ENCODE results near the gene AMIGO2. TPM values are rescaled to one million over a fixed set of nuclear protein-coding genes. Genes with fewer than 3 reads are reported as not detected.
"Not testable (repeated sequence)": the region's sequence is repeated elsewhere in the genome, so short reads cannot be mapped to it uniquely, and the experiment has no call there.

Gene AMIGO2
- total RNA-seq, result 1.3 TPM

DNA sequence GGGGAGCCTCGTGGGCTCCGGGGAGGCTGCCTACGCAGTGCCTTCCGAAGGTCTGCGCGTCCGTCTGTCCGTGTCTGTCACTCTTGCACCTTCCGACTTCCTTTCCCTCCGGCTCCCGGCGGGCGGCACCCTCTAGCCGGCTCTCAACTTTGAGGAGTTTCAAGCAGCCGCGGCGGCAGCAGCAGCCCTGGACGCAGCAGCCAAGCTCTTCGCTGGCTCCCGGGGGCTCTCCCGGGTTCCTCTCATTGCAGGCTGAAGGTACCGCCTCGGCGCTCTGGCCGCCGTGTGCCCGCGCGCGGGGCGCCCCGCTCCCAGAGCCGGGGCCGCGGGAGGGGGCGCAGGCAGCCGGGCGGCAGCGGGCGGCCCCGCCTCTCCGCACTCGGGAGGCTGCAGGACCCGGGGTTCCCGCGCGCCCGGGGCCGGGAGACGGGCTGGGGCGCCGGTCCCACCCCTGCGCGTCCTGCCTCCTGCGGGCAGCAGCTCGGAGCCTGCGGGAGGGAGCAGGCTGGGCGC is at the start of gene AMIGO2, which contains the start of gene PCED1B:
AMIGO2 (minus strand) TSS at position 492 of the 513 bp plus-strand sequence. CDS start 957 bp downstream, outside the sequence.
PCED1B (plus strand) TSS at position 154 of the 513 bp plus-strand sequence. CDS start 155,443 bp downstream, outside the sequence.
- DNase-seq (ENCODE audit: low read depth in 2 of 3, low spot score in 2 of 3), result peak; percentile 30 to 53 (median 50)

DNA sequence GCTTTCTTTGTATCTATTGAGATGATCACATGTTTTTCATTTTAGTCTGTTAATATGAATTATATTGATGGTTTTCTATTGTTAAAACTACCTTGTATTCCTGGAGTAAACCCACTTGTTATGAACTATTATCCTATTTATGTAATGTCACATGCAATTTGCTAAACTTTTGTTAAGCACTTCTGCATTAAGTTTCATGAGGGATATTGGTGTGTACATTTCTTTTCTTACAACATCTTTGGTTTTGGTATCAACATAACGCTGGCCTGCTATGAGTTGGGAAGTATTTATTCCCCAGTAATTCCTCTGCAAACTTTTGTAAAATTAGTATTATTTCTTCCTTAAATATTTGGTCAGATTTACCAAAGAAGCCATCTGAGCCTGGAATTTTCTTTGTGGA is 46.5 kb upstream of the AMIGO2 start:
- no peak for DNase-seq (ENCODE audit: low read depth in 2 of 3, low spot score in 2 of 3)

GRCh38 chr12:47124451-47124850 is 44.7 kb upstream of the AMIGO2 start:
- DNase-seq (ENCODE audit: low read depth in 2 of 3, low spot score in 2 of 3), result no peak

DNA sequence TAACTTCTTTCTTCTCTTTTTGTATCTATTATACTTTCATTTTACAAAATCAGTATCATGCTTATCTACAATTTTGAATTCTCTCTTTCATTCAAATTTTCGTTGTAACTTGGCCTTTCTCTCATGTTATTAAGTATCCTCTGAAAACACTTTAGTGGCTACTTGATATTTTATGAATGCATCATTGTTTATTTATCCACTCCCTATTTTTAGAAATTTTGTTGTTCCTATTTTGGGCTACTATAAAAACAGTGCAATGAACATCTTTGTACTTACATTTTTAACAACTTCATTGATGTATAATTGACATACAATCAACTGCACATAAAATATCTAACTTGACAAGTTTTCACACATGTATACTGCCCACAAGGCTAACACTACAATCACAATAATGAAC is 44.0 kb upstream of the AMIGO2 start:
- no peak for DNase-seq (ENCODE audit: low read depth in 2 of 3, low spot score in 2 of 3)

GRCh38 chr12:47122602-47123001 is 42.8 kb upstream of the AMIGO2 start:
- no peak for DNase-seq (ENCODE audit: low read depth in 2 of 3, low spot score in 2 of 3)

- no peak for DNase-seq (ENCODE audit: low read depth in 2 of 3, low spot score in 2 of 3)
Measured at GRCh38 chr12:47121146-47121545, 41.4 kb upstream of the AMIGO2 start.

DNA sequence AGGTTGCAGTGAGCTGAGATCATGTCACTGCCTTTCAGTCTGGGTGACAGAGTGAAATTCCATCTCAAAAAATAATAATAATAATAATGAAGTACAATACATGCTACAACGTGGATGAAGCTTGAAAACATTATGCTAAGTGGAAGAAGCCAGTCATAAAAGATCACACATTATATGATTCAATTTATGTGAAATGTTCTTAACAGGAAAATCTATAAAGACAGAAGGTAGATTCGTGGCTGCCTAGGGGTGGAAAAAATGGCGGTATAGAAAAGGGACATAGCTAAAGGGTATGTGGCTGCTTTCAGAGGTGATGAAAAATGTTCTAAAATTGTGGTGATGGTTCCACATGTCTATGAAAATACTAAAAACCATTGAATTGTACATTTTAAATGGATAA is 41.0 kb upstream of the AMIGO2 start:
- no peak for DNase-seq (ENCODE audit: low read depth in 2 of 3, low spot score in 2 of 3)

- not testable (repeated sequence) for DNase-seq (ENCODE audit: low read depth in 2 of 3, low spot score in 2 of 3)
Measured at GRCh38 chr12:47117305-47117704, 37.5 kb upstream of the AMIGO2 start.

GRCh38 chr12:47114481-47114892 is 34.7 kb upstream of the AMIGO2 start:
- DNase-seq (ENCODE audit: low read depth in 2 of 3, low spot score in 2 of 3), result no peak

GRCh38 chr12:47112679-47113078 is 32.9 kb upstream of the AMIGO2 start:
- no peak for DNase-seq (ENCODE audit: low read depth in 2 of 3, low spot score in 2 of 3)

DNA sequence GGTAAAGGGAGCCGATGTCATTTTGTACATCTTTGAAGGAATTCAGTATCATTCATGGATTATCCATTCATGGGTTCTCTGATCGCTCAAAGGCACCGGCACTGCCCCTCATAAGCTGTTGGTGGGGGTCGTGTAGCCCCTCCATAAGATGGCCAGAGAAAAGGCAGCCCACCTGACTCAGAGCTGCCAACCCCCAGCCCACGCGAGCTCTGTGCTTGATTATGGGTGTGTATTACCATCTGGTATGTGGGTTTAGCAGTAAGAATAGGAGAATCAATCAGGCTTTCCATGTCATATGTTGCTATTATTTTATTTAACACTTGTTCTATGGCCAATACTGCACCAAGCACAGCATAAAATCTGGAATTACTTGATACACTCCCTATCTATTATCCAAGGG is 32.1 kb upstream of the AMIGO2 start:
- no peak for DNase-seq (ENCODE audit: low read depth in 2 of 3, low spot score in 2 of 3)

GRCh38 chr12:47111392-47111778 is 31.6 kb upstream of the AMIGO2 start:
- no peak for DNase-seq (ENCODE audit: low read depth in 2 of 3, low spot score in 2 of 3)

DNA sequence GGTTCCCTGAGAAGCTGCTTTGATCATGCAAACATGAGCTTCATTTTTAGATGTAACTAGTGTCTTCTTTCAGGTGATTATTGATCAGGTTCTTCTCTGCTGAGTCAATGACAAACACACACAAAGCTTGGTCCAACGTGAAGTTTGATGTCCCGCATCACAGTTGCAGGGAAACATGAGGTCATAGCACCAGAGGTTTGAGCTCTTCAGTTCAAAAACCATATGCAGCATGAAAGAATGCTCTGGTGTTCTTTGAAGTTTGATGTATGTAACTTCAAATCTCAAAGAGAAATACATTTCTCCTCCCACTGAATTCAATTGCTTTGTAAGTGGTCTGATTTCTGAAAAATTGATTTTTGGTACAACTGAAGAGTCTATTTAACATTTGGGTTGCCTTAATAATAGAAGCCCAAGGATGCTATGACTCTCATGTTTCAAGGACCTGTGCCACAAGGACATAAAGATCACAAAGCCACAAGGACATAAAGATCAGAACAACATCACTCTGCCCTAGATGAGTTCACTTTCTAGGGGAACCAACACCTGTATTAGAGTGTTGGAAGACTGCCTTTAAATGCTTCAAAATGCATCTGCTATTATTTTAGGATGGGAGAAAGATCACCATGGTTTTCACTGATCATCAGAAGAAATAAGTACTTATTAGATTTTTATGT is 31.1 kb upstream of the AMIGO2 start:
- no peak for DNase-seq (ENCODE audit: low read depth in 2 of 3, low spot score in 2 of 3)

DNA sequence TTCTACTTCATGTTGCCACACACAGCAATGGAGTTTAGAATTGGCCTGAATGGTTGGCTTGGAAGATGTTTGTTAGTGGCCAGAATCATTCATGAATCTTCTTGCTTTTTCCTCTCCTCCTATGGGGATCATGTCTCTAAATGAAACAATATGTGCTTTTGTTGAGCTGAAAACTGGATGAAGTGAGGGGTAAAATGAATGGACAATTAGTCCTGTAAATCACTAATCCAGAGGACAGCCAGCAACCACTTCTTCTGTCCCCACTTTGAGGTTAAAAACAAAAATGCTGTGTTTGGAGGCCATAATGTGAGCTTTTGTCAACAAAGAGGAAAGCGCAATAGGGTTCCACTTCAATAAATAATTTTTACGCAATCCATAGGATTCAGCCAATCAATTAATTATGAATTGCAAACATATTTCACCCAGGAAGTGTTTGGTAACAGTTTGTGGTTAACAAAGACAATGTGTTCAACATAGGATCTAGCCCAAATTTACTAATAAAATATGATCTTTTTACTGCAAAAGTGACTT is 30.3 kb upstream of the AMIGO2 start:
- no peak for DNase-seq (ENCODE audit: low read depth in 2 of 3, low spot score in 2 of 3)

DNA sequence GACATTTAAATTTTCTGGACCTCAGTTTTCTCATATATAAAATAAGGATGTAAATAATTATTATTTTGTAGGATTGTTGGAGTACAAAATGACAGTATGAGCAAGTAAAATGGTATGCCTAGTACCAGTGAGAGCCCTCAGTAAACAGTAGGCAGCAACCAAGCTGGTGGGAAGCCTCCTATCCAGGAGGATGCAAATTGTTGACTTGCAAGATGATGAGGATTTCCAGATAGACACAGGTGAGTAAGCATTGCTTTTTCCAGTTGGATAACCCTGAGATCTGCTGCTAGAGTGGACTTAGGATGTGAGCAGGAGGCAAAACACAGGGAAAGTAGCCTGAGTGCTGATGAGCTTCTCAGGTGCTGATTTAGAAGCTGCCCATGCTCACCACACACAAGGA is 28.2 kb upstream of the AMIGO2 start:
- DNase-seq (ENCODE audit: low read depth in 2 of 3, low spot score in 2 of 3), result no peak

DNA sequence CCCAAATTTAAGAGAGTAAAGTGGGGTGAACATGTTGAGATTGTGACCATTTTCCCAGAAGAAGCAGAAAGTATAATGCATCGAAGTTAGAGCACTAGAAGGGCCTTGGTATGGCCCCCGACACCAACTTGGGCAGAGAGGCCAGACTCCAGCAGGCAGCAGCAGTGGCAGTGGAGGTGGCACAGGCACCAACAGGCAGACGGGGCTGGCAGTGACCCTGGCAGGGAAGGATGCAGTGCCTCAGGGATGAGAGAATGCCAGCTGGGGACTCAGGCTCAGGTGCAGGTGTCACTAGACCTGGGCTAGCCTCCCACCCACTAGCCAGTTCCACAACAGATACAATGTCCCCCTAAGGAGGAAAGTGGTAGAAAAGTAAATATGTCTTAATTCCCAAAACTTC is 27.7 kb upstream of the AMIGO2 start:
- no peak for DNase-seq (ENCODE audit: low read depth in 2 of 3, low spot score in 2 of 3)

GRCh38 chr12:47105914-47106674 is 26.3 kb upstream of the AMIGO2 start:
- no peak for DNase-seq (ENCODE audit: low read depth in 2 of 3, low spot score in 2 of 3)

DNA sequence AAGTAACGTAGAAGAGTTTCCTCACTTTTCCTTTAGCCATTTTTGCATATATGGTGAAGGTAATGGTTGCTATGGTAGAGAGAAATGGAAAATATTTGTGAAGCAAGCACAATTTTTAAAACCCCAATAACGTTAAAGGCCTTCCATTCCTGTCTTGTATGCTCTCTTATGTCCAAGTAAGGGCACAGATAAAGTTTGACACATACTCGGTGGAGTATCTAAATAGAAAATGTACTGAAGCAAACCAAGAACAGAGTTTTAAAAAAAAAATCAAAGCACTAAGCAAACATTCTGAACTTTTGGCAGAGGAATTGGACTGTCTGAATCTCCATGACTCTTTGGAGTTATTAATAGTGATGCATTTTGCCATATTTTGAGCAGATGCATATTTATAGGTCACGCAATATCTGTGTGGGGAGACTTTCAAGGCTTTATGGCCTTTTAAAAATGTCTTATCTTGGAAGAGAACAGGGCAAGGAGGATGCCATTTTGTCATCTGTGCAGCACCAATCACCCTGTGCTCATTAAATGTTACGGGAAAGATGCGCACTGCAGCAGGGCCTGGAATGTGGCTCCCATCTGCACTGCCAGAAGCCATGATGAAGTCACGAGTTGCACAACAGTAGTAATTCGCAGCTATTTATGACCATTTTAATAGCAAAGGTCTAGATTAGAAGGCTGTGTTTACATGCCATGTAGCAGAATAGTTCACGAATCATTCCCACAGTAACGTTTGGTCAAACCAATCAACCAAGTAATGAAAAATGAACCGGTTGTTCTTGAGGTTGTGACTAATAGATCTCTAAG is 23.3 kb upstream of the AMIGO2 start:
- DNase-seq (ENCODE audit: low read depth in 2 of 3, low spot score in 2 of 3), result no peak

DNA sequence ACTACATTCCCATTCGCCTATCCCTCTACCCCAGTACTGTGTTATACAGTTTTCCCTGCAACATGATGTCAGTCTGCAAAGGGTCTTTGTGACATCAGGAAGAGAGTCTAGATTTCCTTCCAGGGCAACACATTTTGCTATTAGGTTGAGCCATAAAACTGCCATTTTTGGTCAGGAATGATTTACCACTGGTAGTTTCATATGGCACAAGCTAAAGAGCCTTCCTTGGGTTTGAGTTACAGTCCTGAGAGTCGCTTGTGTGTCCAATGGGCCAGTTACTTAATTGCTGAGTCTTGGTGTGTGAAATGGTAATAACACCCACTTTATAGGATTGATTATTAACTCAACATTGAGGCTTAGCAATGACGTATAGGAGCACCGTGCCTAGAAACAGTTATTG is 22.6 kb upstream of the AMIGO2 start:
- DNase-seq (ENCODE audit: low read depth in 2 of 3, low spot score in 2 of 3), result no peak

- DNase-seq (ENCODE audit: low read depth in 2 of 3, low spot score in 2 of 3), result no peak
Measured at GRCh38 chr12:47100160-47100559, 20.4 kb upstream of the AMIGO2 start.

- no peak for DNase-seq (ENCODE audit: low read depth in 2 of 3, low spot score in 2 of 3)
Measured at GRCh38 chr12:47099610-47100009, 19.9 kb upstream of the AMIGO2 start.
